Testis (tissue), 2 donors: Measurements from ENCODE around the gene DAAM2.

Experiments used
- POLR2A ChIP-seq: fragments of 450-650 bp; IDR thresholded peaks from one replicate; pipeline ENCODE4 v1.6.1; 2017; ENCODE audit warnings: antibody characterized with exemption, mild to moderate bottlenecking, moderate library complexity
- TF ChIP-seq, protein P1 (sequence below), 3 experiments: fragments of 450-650 bp in 2 of 3; fragments of 200-600 bp in 1 of 3; sonication (generic) in 1 of 3; IDR thresholded peaks; one replicate each; pipeline ENCODE4 v1.5.1; 2016 to 2019; ENCODE audit warnings: antibody characterized with exemption in 3 of 3, mild to moderate bottlenecking in 2 of 3, moderate library complexity in 1 of 3

DNA sequence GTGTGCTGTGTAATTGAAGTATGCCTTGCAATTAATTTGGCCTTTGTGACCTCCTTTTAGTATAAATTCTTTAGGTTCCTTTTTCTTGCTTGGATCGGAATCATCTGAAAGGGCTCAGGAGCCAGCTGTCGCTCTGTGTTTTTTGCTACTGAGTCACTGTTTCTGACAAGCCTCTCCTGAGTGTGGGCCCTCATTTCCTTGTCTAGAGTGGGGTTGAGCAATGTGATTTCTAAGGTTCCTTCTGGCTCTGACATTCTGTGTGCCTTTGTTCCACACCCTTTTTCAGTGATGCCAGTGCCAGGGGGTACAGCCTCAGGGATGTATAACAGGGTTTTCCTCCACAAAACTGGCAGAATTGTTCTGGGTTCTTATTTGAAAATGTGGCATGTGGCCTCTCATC is 26.5 kb downstream of the DAAM2 start:
- TF ChIP-seq, protein P1, sequence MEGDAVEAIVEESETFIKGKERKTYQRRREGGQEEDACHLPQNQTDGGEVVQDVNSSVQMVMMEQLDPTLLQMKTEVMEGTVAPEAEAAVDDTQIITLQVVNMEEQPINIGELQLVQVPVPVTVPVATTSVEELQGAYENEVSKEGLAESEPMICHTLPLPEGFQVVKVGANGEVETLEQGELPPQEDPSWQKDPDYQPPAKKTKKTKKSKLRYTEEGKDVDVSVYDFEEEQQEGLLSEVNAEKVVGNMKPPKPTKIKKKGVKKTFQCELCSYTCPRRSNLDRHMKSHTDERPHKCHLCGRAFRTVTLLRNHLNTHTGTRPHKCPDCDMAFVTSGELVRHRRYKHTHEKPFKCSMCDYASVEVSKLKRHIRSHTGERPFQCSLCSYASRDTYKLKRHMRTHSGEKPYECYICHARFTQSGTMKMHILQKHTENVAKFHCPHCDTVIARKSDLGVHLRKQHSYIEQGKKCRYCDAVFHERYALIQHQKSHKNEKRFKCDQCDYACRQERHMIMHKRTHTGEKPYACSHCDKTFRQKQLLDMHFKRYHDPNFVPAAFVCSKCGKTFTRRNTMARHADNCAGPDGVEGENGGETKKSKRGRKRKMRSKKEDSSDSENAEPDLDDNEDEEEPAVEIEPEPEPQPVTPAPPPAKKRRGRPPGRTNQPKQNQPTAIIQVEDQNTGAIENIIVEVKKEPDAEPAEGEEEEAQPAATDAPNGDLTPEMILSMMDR (IDR thresholded peaks at IDR 0.05), result no peak
- no peak for TF ChIP-seq POLR2A
